Common myeloid progenitor, CD34-positive (primary cell): ENCODE measurements around the gene PBX1.

Source experiments
- CTCF ChIA-PET: fragments of 350-600 bp; sonication (Branson Sonifier 250); formaldehyde crosslinking; loops from one replicate; lab custom pipeline; 2021; ENCODE audit warnings: antibody characterized with exemption; lab: Charles Lee
- POLR2A ChIA-PET: fragments of 350-600 bp; sonication (Branson Sonifier 250); formaldehyde crosslinking; loops from one replicate; lab custom pipeline; 2021; ENCODE audit warnings: antibody characterized with exemption; lab: Charles Lee
- DNase-seq, 3 donors: peaks; one replicate each; pipeline versions ENCODE4 v3.0.0 to v3.0.0-alpha.2; 2013
- H3K27ac ChIP-seq, 2 experiments: 1 replicate in 1 of 2; 2 replicates in 1 of 2; pipeline ENCODE4 v1.7.0; 2013; ENCODE audit warnings: inconsistent platforms in 2 of 2, low read length in 2 of 2, mild to moderate bottlenecking in 2 of 2, low read depth in 1 of 2, moderate library complexity in 1 of 2; ENCODE audit not compliant: severe bottlenecking in 2 of 2, insufficient read depth in 1 of 2, poor library complexity in 1 of 2
- H3K27me3 ChIP-seq, 5 experiments: replicated peaks in 2 of 5; 1 replicate in 3 of 5; 2 replicates in 2 of 5; pipeline versions ENCODE4 v1.6.1 to v1.7.0; 2013; ENCODE audit warnings: low read length in 4 of 5, mild to moderate bottlenecking in 2 of 5, moderate library complexity in 2 of 5, inconsistent platforms in 1 of 5; ENCODE audit not compliant: insufficient read depth in 5 of 5, control insufficient read depth in 4 of 5
- H3K36me3 ChIP-seq, 4 experiments: 1 replicate in 2 of 4; 2 replicates in 2 of 4; pipeline versions ENCODE4 v1.6.1 to v1.7.0; 2013; ENCODE audit warnings: low read length in 3 of 4, control low read depth in 1 of 4, mild to moderate bottlenecking in 1 of 4; ENCODE audit not compliant: control insufficient read depth in 4 of 4, insufficient read depth in 4 of 4
- H3K4me1 ChIP-seq, 4 experiments: 1 replicate in 3 of 4; 2 replicates in 1 of 4; pipeline versions ENCODE4 v1.6.1 to v1.7.1; 2013; ENCODE audit warnings: low read length in 3 of 4, mild to moderate bottlenecking in 3 of 4, control low read depth in 1 of 4, inconsistent platforms in 1 of 4, moderate library complexity in 1 of 4; ENCODE audit not compliant: control insufficient read depth in 4 of 4, insufficient read depth in 4 of 4; ENCODE audit errors: control extremely low read depth in 1 of 4
- H3K4me3 ChIP-seq, 7 experiments: 1 replicate in 4 of 7; 2 replicates in 3 of 7; pipeline versions ENCODE4 v1.5.1 to v1.7.0; 2013; ENCODE audit warnings: mild to moderate bottlenecking in 7 of 7, low read length in 6 of 7, moderate library complexity in 6 of 7, inconsistent platforms in 2 of 7, low read depth in 2 of 7, control low read depth in 1 of 7; ENCODE audit not compliant: insufficient read depth in 4 of 7, control insufficient read depth in 1 of 7; ENCODE audit errors: extremely low read depth in 1 of 7
- H3K9me3 ChIP-seq, 5 experiments: 1 replicate in 4 of 5; 2 replicates in 1 of 5; pipeline versions ENCODE4 v1.6.1 to v1.7.1; 2013; ENCODE audit warnings: low read length in 4 of 5, mild to moderate bottlenecking in 2 of 5, inconsistent platforms in 1 of 5, low read depth in 1 of 5, moderate library complexity in 1 of 5; ENCODE audit not compliant: control insufficient read depth in 4 of 5, insufficient read depth in 2 of 5; ENCODE audit errors: control extremely low read depth in 1 of 5
- WGBS: methylation state at CpG from one replicate; pipeline ENCODE4 v1.1.5; 2013; ENCODE audit not compliant: insufficient coverage; 5-methylcytosine and 5-hydroxymethylcytosine counted together

Gene PBX1

DNA sequence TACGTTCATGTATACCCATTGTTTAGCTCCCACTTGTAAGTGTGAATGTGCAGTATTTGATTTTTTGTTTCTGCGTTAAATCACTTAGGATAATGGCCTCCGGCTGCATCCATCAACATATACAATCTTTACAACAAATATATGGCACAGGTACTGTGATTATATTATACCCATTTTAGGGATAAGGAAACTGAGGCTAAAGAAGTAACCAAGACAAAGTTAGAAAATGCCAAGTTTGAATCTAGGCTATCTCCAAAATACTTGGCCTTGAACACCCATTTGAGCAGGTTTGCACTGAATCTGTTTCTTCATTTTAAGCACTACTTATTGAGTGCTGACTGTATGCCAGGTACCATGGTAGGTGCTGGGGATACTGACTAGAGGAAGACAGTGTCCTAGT is 149.6 kb downstream of the PBX1 start:
- Histone ChIP-seq H3K36me3 (no peaks in the 10 kb centered on the region), H3K4me3 (no peak overlapping the region), H3K4me1 (peaks cover 0 to 75% (median 19%) of the 10 kb centered on the region in 4 experiments), H3K9me3 (no peaks in the 10 kb centered on the region), H3K27me3 (peaks cover 0 to 8% (median 0%) of the 10 kb centered on the region in 5 experiments), H3K27ac (no peak overlapping the region)
- no CpG with 5 or more reads among the region's 3 CpGs for WGBS
- POLR2A ChIA-PET: no interaction called here
- no peak for DNase-seq
- CTCF ChIA-PET: interaction anchor here (2.2 kb wide), 1 partner anchor 35 kb away, joined by 6 read pairs; no protein-coding TSS in a partner anchor

DNA sequence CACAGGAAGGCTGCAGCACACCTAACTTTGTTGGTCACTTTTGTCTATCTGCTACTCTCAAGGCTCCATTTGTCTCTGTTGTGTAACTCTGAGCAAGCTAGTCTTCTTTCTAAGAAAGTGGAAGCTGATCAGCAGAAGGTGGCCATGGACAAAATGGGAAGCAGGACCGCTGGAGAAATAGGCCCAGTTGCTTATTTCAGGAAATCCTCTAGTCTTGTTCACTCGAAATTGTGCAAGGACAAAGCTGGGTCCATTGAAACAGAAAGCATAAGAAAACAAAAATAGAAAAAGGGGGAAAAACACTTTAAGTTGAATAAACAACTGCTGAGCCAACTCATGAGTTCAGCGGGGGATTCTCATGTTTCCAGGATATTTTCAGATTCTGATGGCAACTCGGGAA is 150.1 kb downstream of the PBX1 start:
- peak in 1 of 3 donors; percentile 35 for DNase-seq
- no peak overlapping the region for H3K27ac ChIP-seq
- no peak overlapping the region for H3K4me3 ChIP-seq
- no peaks in the 10 kb centered on the region for H3K9me3 ChIP-seq
- no peaks in the 10 kb centered on the region for H3K36me3 ChIP-seq
- ChIA-PET POLR2A (no interaction called here), CTCF (no interaction called here)
- H3K4me1 ChIP-seq: peaks cover 0 to 73% (median 19%) of the 10 kb centered on the region in 4 experiments
- WGBS: 48% methylated on average over 4 of the region's 4 CpGs
- H3K27me3 ChIP-seq: peaks cover 0 to 10% (median 0%) of the 10 kb centered on the region in 5 experiments

DNA sequence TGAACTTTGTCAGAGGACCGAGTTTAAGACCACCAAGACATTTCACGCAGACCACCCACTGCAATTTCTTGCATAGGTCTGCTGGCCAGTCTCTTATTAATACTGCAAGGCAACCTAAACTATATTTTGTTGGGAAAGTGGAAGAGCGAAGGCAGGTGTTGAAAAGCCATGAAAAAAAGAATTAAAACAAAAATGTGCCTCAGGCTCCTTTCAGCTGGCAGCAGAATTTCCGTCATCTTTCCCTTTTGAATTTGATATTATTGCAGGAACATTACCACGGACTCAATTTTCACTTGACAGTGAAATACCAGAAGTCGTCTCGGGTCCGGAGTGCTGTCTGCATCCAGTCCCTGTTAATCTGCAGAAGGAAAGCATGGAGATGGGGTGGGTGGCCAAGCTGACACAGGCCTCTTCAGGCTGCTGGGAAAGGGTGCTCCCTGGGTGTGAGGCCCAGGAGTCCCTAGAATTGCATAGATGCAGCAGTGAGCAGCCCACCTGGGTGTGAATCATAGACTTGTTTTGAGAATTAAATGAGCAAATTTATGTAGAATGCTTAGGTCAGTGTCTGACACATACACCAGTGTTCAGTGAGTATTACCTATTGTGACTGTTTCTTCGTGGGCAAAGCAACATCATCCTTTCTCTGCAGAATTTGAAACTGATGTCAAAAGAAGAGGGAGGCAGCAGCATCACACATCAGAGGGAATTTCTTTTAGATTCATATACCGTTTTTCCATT is 150.7 kb downstream of the PBX1 start:
- 80% methylated on average over 7 of the region's 10 CpGs for WGBS
- H3K27ac ChIP-seq: no peak overlapping the region
- no peaks in the 10 kb centered on the region for H3K9me3 ChIP-seq
- peaks cover 0 to 71% (median 19%) of the 10 kb centered on the region in 4 experiments for H3K4me1 ChIP-seq
- peaks cover 0 to 13% (median 0%) of the 10 kb centered on the region in 5 experiments for H3K27me3 ChIP-seq
- CTCF ChIA-PET: no interaction called here
- DNase-seq: no peak
- no peaks in the 10 kb centered on the region for H3K36me3 ChIP-seq
- H3K4me3 ChIP-seq: no peak overlapping the region
- POLR2A ChIA-PET: no interaction called here

DNA sequence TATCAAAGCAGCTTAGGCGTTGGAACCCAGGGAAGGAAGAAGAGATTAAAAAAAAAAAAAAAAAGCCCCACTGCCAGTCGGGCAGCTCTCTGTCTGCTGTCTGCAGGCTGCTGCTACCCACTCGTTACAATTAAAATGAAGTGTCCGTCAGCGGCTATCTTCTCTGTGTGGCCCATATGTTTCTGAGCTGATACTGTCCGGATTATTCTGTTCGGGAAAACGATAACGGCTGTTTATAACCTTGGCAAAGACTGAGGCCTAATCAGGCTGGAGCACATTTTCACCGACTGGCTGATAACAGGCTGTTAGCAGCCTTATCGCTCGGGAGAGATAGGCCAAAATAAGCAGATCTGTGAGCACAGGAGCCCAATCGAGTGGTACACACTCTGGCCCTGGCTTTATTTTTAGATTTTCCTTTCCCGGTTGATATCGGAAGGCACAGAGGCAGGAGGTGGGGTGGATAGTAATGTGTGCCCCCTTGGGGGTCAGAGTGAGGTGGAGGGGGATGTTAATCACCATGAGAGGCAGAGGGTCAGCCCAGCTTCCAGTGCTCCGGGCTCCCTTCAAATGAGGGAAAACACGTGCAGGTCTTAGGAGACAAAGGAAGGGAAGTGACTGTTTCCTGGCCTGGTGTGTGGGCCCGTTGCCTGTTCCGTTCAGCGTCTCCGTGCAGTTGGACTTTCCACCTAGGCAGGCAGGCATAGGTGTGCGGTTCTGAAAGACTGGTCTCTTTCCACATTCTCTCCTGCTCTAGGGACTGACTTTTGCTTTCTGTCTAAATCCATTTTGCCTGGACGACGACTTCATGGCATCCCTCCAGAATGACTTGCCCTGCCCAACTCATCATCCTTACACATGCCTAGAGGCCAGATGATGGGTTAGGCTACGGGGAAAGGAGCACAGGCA is 153.4 kb downstream of the PBX1 start:
- ChIA-PET POLR2A (interaction anchor here (0.6 kb wide), 5 partner anchors 12 to 97 kb away, joined by 3 to 11 read pairs (median 3); no protein-coding TSS in a partner anchor), CTCF (interaction anchor here (0.6 to 1.7 kb wide), 3 partner anchors 42 to 75 kb away, joined by 3 to 4 read pairs (median 3); no protein-coding TSS in a partner anchor)
- H3K4me1 ChIP-seq: peaks cover 3 to 66% (median 22%) of the 10 kb centered on the region in 4 experiments
- DNase-seq: peak; percentile 93 to 97 (median 96)
- peaks cover 0 to 17% (median 0%) of the 10 kb centered on the region in 5 experiments for H3K27me3 ChIP-seq
- H3K36me3 ChIP-seq: no peaks in the 10 kb centered on the region
- H3K27ac ChIP-seq: no peak overlapping the region
- peak overlapping the region in 3 of 7 experiments; percentile 6 to 14 (median 6) for H3K4me3 ChIP-seq
- 21% methylated on average over 20 of the region's 25 CpGs for WGBS
- H3K9me3 ChIP-seq: no peaks in the 10 kb centered on the region

DNA sequence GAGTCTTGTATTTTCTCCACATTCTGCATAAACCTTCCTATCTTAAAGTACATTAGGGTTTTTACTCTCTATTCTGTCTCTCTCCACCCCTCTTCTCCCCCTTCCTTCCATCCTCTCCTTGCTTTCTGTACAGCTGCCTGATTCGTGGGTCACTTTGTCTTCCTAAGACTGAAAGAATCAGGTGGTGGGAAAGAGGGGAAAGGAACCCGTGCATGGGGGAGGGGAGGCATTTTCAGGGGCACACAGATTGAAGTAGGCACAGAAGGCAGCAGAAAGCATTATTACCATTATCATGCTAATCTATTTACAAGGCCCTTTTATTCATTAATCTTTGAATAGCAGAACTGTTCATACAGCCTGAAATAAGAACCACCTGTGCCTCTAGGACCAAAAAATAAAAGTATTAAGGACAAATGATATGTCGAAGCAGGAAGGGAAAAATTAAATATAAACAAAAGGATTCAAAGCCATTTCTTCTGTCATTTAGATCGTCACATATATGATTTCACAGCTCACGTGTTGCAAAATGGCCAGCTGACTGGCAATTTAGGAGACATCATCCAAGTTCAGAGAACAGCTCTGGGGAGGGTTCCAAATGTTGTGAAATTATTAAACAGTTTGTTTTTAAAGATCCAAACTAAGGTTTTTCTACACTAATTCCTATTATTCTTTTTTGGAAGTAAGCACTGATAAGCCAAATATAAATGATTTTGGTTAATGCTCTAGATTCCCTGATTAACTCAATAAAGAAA is 154.6 kb downstream of the PBX1 start:
- CTCF ChIA-PET: interaction anchor here (1.2 to 1.6 kb wide), 2 partner anchors 10 to 11 kb away, joined by 3 to 4 read pairs; no protein-coding TSS in a partner anchor
- Histone ChIP-seq H3K27ac (no peak overlapping the region), H3K36me3 (no peaks in the 10 kb centered on the region), H3K4me3 (no peak overlapping the region), H3K27me3 (peaks cover 0 to 22% (median 0%) of the 10 kb centered on the region in 5 experiments), H3K9me3 (no peaks in the 10 kb centered on the region), H3K4me1 (peaks cover 3 to 61% (median 20%) of the 10 kb centered on the region in 4 experiments)
- WGBS: 100% methylated on average over 1 of the region's 5 CpGs
- no peak for DNase-seq
- POLR2A ChIA-PET: no interaction called here

DNA sequence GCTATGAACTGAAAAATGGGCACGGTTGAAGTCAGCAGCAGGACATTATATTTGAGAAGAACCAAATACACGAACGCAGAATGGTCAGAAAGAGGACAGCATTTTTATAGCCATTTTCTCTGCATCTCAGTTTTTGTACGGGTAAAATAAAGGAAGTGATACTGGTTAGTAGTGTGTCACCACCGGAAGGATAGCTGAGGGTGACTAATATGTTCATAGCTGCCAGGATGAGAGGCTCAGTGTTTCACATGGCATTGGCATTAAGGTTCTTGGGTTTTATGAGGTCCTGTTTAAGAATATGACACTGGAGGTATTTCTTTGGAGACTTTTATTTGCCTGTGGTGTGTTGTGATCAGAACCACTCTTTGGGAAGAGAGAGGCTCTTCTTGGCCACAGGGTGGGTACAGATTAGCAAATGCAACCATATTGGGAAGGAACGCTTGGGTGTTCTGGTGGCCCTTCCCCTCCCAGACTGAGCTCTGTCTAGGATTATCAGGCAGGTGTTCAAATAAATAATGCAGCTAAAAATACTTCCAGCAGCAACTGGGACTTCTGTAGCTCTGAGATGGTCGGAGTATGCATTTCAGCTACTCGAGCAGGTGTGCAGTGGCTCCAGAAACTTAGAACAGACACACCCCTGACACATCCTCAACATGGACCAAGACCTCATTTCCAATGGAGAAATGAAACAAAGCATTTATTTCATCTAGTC is 158.2 kb downstream of the PBX1 start:
- no peaks in the 10 kb centered on the region for H3K36me3 ChIP-seq
- H3K9me3 ChIP-seq: no peaks in the 10 kb centered on the region
- CTCF ChIA-PET: no interaction called here
- H3K27me3 ChIP-seq: peaks cover 0 to 26% (median 0%) of the 10 kb centered on the region in 5 experiments
- H3K4me3 ChIP-seq: no peak overlapping the region
- peak; percentile 68 to 91 (median 84) for DNase-seq
- WGBS: 73% methylated on average over 8 of the region's 8 CpGs
- H3K4me1 ChIP-seq: peaks cover 20 to 61% (median 31%) of the 10 kb centered on the region in 4 experiments
- POLR2A ChIA-PET: interaction anchor here (0.5 to 0.6 kb wide), 2 partner anchors 54 to 194 kb away, joined by 3 read pairs; no protein-coding TSS in a partner anchor
- H3K27ac ChIP-seq: no peak overlapping the region
